GM18505 (cell line): ENCODE results near the gene RIMBP2.
"Not testable (repeated sequence)": the region's sequence is repeated elsewhere in the genome, so short reads cannot be mapped to it uniquely, and the experiment has no call there.

Experiments
- ATAC-seq: cut with Tn5 transposase; IDR thresholded peaks from one replicate; pipeline ENCODE4 v1.9.1; 2021; ENCODE audit not compliant: unreplicated experiment
- POLR2A ChIP-seq: IDR thresholded peaks from 4 replicates; pipeline ENCODE4 v1.6.1; 2011; ENCODE audit warnings: borderline replicate concordance; ENCODE audit not compliant: insufficient read depth, insufficient read length; ENCODE audit errors: extremely low read depth

Gene RIMBP2

GRCh38 chr12:130606231-130606630 lies 109.9 kb downstream of the RIMBP2 start:
- no peak for ATAC-seq
- TF ChIP-seq POLR2A = no peak

- TF ChIP-seq POLR2A = no peak
- ATAC-seq = no peak
These were observed 112.6 kb downstream of the RIMBP2 start for GRCh38 chr12:130603396-130603965.

- TF ChIP-seq POLR2A = no peak
- no peak for ATAC-seq
These were observed 113.8 kb downstream of the RIMBP2 start for GRCh38 chr12:130602251-130602650.

GRCh38 chr12:130601327-130601726 lies 114.8 kb downstream of the RIMBP2 start:
- no peak for ATAC-seq
- no peak for TF ChIP-seq POLR2A

GRCh38 chr12:130596241-130596640 lies 119.9 kb downstream of the RIMBP2 start:
- no peak for ATAC-seq
- no peak for TF ChIP-seq POLR2A

- TF ChIP-seq POLR2A = no peak
- ATAC-seq = no peak
These were observed 120.5 kb downstream of the RIMBP2 start for GRCh38 chr12:130595566-130595965.

- TF ChIP-seq POLR2A = no peak
These were observed 123.0 kb downstream of the RIMBP2 start for GRCh38 chr12:130593056-130593455.

GRCh38 chr12:130592641-130593040 lies 123.5 kb downstream of the RIMBP2 start:
- no peak for ATAC-seq
- TF ChIP-seq POLR2A = no peak

More at GRCh38 chr12:130593056-130593455, 123.0 kb downstream of the RIMBP2 start:
- no peak for ATAC-seq

- ATAC-seq = no peak
- no peak for TF ChIP-seq POLR2A
These were observed 124.4 kb downstream of the RIMBP2 start for GRCh38 chr12:130591736-130592135.

- TF ChIP-seq POLR2A = no peak
- ATAC-seq = no peak
These were observed 125.4 kb downstream of the RIMBP2 start for GRCh38 chr12:130590685-130591084.

GRCh38 chr12:130589540-130590317 lies 126.4 kb downstream of the RIMBP2 start:
- TF ChIP-seq POLR2A = no peak
- no peak for ATAC-seq

GRCh38 chr12:130588696-130589539 lies 127.2 kb downstream of the RIMBP2 start:
- TF ChIP-seq POLR2A = no peak

GRCh38 chr12:130587966-130588365 lies 128.1 kb downstream of the RIMBP2 start:
- no peak for ATAC-seq
- TF ChIP-seq POLR2A = no peak

More at GRCh38 chr12:130588696-130589539, 127.2 kb downstream of the RIMBP2 start:
- no peak for ATAC-seq

GRCh38 chr12:130584475-130584874 lies 131.6 kb downstream of the RIMBP2 start:
- not testable (repeated sequence) for ATAC-seq

- TF ChIP-seq POLR2A = no peak
These were observed 132.3 kb downstream of the RIMBP2 start for GRCh38 chr12:130583800-130584199.

More at GRCh38 chr12:130583800-130584199, 132.3 kb downstream of the RIMBP2 start:
- ATAC-seq = no peak
